ENCODE measurements around the gene LRRFIP1. TPM values are rescaled to one million over a fixed set of nuclear protein-coding genes. Genes with fewer than 3 reads are reported as not detected.

Gene LRRFIP1
- total and polyA plus RNA-seq, 2 of the 13 experiments (the other 11 are each of a cell fraction or from before 2014, with no cell fraction given) = 15.9 to 40.5 TPM

- no peak for TF ChIP-seq ZNF33B (CRISPR knock-in tag; IDR thresholded peaks at IDR 0.05)
- TF ChIP-seq IKZF5 (CRISPR knock-in tag; IDR thresholded peaks at IDR 0.05) = no peak
- TF ChIP-seq, protein P1, sequence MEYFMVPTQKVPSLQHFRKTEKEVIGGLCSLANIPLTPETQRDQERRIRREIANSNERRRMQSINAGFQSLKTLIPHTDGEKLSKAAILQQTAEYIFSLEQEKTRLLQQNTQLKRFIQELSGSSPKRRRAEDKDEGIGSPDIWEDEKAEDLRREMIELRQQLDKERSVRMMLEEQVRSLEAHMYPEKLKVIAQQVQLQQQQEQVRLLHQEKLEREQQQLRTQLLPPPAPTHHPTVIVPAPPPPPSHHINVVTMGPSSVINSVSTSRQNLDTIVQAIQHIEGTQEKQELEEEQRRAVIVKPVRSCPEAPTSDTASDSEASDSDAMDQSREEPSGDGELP (IDR thresholded peaks at IDR 0.05; ENCODE audit: borderline replicate concordance, low read depth) = no peak
- no peak for TF ChIP-seq SP2 (CRISPR knock-in tag; IDR thresholded peaks at IDR 0.05)
- TF ChIP-seq FOXO4 (CRISPR knock-in tag; conservative IDR thresholded peaks at IDR 0.05) = 0 out of 2 replicates have a peak, but pooled peaks have one; percentile 54
Measured at GRCh38 chr2:237724811-237725478, 97.6 kb downstream of the LRRFIP1 start (continued).

DNA sequence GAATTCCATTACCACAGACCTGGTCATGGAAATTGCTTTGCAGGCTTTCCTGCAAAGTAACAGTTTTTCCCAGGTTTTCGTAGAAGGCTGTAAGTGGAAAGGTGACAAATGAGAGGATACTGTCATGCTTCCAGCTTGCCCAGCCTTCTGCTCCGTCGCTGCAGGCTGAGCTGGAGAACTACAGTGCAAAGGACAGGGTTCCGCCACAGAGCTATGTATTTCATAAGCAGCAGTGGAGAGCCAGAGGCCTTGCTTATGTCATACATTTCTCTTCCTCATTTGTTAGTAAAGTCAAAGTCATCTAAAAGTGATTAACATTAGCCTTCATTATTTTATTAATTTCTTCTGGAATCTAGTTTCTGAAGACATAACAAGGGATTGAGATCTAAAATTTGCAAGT, 98.3 kb downstream of the LRRFIP1 start:
- peak overlapping the region; percentile 43 for H3K27ac ChIP-seq (ENCODE audit: extremely low read length, insufficient read depth, low read length)
- peaks cover 25% of the 10 kb centered on the region for H3K79me2 ChIP-seq (ENCODE audit: insufficient read depth, low read length)
- no peaks in the 10 kb centered on the region for H3K9me3 ChIP-seq (ENCODE audit: low read length)
- in situ Hi-C loops (cut with HindIII; ENCODE audit: extremely low pct_ligation_motif_present, low pct_unique_long_range_greater_than_20kb) (no loop called here), intact Hi-C loops (cut with micrococcal nuclease; ENCODE audit: unreplicated experiment) (no loop called here)
- CTCF ChIA-PET (ENCODE audit: low intra/inter-chr PET ratio, low total read pairs) = no interaction called here
- no TSS peak for BruUV-seq (replicated peaks)
- peaks cover 0 to 9% of the 10 kb centered on the region in 2 experiments; a peak in 3 of 5 replicates for H3K36me3 ChIP-seq (replicated peaks in 1 of 2; ENCODE audit: control insufficient read depth in 1 of 2, insufficient read depth in 2 of 2, low read length in 2 of 2)
- FAIRE-seq (no peak), DNase-seq (ENCODE audit: low spot score) (peak; percentile 69), ATAC-seq (peak; percentile 97)
- no peaks in the 10 kb centered on the region for H3K27me3 ChIP-seq (ENCODE audit: control insufficient read depth in 1 of 2, insufficient read depth in 2 of 2, low read length in 2 of 2)
- no peak overlapping the region for H3K4me3 ChIP-seq (replicated peaks in 1 of 3; ENCODE audit: insufficient read depth in 1 of 3, low read depth in 2 of 3, low read length in 3 of 3)
- H3K9ac ChIP-seq (ENCODE audit: insufficient read depth, low read depth, low read length) = no peak overlapping the region
- H3K4me1 ChIP-seq (ENCODE audit: insufficient read depth, low read length) = peaks cover 45% of the 10 kb centered on the region
- no peak overlapping the region for H2AFZ ChIP-seq (ENCODE audit: low read length)
- H3K4me2 ChIP-seq (ENCODE audit: low read depth, low read length) = peak overlapping the region; percentile 8; the same call in 1 of the 2 replicates
- 28% methylated on average over 4 of the region's 4 CpGs for WGBS (ENCODE audit: low lambda C conversion rate)
- POLR2A ChIA-PET = interaction anchor here (0.9 to 1.2 kb wide), 2 partner anchors 10 to 250 kb away, joined by 3 to 5 read pairs; no protein-coding TSS in a partner anchor
- no peaks in the 10 kb centered on the region for H4K20me1 ChIP-seq (ENCODE audit: insufficient read depth, low read length)
- no peak for TF ChIP-seq ZNF33B (CRISPR knock-in tag; IDR thresholded peaks at IDR 0.05)
- no peak for TF ChIP-seq ZNF720 (CRISPR knock-in tag; IDR thresholded peaks at IDR 0.05)
- TF ChIP-seq, protein P2, sequence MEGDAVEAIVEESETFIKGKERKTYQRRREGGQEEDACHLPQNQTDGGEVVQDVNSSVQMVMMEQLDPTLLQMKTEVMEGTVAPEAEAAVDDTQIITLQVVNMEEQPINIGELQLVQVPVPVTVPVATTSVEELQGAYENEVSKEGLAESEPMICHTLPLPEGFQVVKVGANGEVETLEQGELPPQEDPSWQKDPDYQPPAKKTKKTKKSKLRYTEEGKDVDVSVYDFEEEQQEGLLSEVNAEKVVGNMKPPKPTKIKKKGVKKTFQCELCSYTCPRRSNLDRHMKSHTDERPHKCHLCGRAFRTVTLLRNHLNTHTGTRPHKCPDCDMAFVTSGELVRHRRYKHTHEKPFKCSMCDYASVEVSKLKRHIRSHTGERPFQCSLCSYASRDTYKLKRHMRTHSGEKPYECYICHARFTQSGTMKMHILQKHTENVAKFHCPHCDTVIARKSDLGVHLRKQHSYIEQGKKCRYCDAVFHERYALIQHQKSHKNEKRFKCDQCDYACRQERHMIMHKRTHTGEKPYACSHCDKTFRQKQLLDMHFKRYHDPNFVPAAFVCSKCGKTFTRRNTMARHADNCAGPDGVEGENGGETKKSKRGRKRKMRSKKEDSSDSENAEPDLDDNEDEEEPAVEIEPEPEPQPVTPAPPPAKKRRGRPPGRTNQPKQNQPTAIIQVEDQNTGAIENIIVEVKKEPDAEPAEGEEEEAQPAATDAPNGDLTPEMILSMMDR (CRISPR knock-in tag; IDR thresholded peaks at IDR 0.05) = peak; percentile 13; the same call in 1 of the 2 replicates
- no peak for TF ChIP-seq MTA1 (CRISPR knock-in tag; IDR thresholded peaks at IDR 0.05; ENCODE audit: borderline replicate concordance)
- peak; percentile 66; the same call in 1 of the 2 replicates for TF ChIP-seq ZNF264 (CRISPR knock-in tag; IDR thresholded peaks at IDR 0.05)
- no peak for TF ChIP-seq HNRNPLL (IDR thresholded peaks at IDR 0.05; ENCODE audit: low read depth, low read length, poor library complexity, severe bottlenecking)
- no peak for TF ChIP-seq ZNF329 (CRISPR knock-in tag; IDR thresholded peaks at IDR 0.05; ENCODE audit: low read depth)
- TF ChIP-seq RNF2 (conservative IDR thresholded peaks at IDR 0.05; ENCODE audit: low read depth) = no peak
- no peak for TF ChIP-seq ZNF317 (CRISPR knock-in tag; IDR thresholded peaks at IDR 0.05)
- TF ChIP-seq UBTF (CRISPR knock-in tag; IDR thresholded peaks at IDR 0.05) = 0 out of 2 replicates have a peak, but pooled peaks have one; percentile 20
- no peak for TF ChIP-seq NFYB (CRISPR knock-in tag; IDR thresholded peaks at IDR 0.05)

Measured in HepG2 (cell line).